Fibroblast of mammary gland (primary cell): ENCODE results near the gene TRMT1.

Source experiments
- DNase-seq: peaks from one replicate; pipeline ENCODE4 v3.0.0-alpha.2; 2010; ENCODE audit warnings: low read depth
- H3K4me3 ChIP-seq: 2 replicates; pipeline ENCODE4 v1.5.1; 2011; ENCODE audit warnings: low read depth, mild to moderate bottlenecking, low read length, moderate library complexity; ENCODE audit not compliant: control insufficient read depth
- TF ChIP-seq, protein P1 (sequence below): conservative IDR thresholded peaks from 2 replicates; pipeline ENCODE4 v1.5.1; 2011; ENCODE audit warnings: low read depth, low read length, inconsistent platforms; ENCODE audit not compliant: control insufficient read depth, insufficient read depth

Gene TRMT1

DNA sequence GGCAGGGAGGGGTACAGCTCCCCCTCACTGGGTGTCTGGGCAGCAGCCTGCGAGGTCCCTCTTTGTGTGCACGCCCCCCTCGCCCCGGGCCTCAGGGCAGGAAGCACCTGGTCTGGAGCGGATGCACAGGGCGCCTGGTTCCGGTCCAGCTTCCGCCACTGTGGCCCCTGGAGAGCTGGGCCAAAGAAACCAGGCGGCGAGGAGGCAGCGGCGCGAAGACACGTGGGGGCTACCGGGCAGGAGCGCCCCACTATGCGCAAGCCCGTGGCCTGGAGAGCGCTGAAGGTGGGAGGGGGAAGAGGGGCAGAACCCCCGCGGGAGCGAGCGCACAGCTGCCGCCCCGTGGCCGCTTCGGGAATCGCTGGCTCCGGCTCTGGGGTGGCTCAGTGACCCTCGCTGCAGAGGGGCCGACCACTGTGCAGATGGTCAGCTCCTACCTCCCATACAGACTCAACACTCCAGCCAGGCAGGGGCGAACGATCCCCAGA, 12.1 kb downstream of the TRMT1 start:
- TF ChIP-seq, protein P1, sequence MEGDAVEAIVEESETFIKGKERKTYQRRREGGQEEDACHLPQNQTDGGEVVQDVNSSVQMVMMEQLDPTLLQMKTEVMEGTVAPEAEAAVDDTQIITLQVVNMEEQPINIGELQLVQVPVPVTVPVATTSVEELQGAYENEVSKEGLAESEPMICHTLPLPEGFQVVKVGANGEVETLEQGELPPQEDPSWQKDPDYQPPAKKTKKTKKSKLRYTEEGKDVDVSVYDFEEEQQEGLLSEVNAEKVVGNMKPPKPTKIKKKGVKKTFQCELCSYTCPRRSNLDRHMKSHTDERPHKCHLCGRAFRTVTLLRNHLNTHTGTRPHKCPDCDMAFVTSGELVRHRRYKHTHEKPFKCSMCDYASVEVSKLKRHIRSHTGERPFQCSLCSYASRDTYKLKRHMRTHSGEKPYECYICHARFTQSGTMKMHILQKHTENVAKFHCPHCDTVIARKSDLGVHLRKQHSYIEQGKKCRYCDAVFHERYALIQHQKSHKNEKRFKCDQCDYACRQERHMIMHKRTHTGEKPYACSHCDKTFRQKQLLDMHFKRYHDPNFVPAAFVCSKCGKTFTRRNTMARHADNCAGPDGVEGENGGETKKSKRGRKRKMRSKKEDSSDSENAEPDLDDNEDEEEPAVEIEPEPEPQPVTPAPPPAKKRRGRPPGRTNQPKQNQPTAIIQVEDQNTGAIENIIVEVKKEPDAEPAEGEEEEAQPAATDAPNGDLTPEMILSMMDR, result peak; percentile 57
- DNase-seq, result no peak
- no peak overlapping the region for H3K4me3 ChIP-seq

DNA sequence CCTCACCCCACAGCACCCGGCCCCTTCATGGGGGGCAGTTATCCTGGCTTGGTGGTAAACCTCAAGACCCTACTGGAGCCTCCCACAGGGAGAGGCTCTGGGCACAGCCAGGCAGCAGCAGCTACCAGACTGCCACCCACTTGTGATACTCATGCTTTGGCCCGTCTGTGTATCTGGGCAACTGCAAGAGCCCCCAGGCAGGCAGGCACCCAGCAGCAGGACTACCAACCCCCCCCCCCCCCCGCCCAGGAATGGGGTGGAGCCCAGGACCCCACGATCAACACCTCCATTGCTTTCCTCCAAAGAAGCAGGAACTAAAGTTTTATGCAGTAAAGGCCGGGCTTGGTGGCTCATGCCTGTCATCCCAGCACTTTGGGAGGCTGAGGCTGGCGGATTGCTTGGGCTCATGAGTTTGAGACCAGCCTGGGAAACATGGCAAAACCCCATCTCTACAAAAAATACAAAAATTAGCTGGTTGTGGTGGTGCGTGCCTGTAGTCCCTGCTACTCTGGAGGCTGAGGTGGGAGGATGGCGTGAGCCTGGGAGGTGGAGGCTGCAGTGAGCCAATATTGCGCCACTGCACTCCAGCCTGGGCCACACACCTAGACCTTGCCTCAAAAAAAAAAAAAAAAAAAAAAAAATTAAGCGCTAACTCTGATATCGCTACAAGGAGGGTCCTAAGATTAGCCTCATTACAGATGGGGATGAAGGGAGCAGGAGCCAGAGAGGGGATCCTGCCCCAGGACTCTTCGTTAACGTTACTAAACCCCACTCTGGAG, 12.8 kb downstream of the TRMT1 start:
- no peak overlapping the region for H3K4me3 ChIP-seq
- DNase-seq, result no peak
- TF ChIP-seq, protein P1, result no peak

DNA sequence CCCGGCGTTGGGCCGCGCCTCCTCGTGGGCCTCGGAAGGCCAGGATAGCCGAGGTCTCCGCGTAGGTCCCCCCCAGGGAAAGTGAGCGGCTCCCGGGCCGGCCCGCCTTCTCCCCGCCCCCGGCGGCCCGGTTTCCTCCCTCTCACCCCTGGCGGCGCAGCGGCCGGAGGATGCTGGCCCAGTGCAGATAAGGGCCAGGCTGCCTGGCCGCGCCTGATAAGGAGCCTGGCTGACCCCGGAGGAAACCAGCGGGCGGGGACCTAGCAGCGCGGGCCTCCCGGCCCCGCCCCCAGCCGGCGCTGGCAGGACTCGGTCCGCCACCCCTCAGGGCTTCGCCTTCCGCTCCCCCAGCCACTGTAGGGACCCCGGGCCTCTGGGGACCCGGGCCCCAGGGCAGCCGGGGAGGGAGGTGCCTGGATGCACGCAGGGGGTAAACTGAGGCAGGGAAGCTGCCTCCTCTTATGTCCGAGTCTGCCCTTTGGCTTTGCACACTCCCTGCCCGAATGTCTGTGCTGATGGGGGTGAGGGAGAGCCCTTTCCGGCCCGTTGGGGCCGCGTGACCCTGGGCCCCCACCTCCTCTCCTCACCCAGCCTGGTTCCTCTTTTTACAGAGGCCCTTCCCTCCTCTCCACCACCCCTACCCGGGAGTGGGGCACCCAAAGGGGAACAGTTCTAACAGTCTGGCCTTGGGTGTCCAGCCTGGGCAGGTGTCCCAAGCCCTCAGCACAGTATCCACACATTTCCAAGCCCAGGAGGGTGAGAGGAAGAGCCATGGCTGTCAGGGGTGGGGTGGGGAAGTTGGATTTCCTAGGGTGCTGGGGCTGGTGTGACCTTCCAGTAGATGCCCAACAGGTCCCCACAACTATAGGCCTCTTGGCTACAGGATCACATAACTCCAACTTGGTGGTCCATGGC, 13.6 kb downstream of the TRMT1 start, which contains the start of gene LYL1:
LYL1 (minus strand) TSS at position 193 of the 915 bp plus-strand sequence. CDS start 1,687 bp downstream, outside the sequence.
- no peak for DNase-seq
- TF ChIP-seq, protein P1, result no peak
- peak within 1 kb of the TSS; percentile 6 for H3K4me3 ChIP-seq

DNA sequence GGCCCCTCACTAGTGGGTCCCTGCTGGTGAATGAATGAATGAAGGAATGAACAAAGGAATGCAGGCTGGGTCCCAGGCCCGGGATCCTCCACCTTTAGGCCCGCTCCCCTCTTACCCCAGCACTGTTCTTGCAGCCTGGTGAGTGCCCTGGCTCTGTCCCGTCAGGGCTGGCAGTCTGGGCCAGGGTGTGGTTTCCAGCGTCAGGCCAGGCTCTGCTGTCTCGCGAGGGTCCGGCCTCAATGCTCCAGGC, 14.2 kb downstream of the TRMT1 start:
- DNase-seq, result peak; percentile 51
- peak overlapping the region; percentile 6 for H3K4me3 ChIP-seq
- TF ChIP-seq, protein P1, result no peak

DNA sequence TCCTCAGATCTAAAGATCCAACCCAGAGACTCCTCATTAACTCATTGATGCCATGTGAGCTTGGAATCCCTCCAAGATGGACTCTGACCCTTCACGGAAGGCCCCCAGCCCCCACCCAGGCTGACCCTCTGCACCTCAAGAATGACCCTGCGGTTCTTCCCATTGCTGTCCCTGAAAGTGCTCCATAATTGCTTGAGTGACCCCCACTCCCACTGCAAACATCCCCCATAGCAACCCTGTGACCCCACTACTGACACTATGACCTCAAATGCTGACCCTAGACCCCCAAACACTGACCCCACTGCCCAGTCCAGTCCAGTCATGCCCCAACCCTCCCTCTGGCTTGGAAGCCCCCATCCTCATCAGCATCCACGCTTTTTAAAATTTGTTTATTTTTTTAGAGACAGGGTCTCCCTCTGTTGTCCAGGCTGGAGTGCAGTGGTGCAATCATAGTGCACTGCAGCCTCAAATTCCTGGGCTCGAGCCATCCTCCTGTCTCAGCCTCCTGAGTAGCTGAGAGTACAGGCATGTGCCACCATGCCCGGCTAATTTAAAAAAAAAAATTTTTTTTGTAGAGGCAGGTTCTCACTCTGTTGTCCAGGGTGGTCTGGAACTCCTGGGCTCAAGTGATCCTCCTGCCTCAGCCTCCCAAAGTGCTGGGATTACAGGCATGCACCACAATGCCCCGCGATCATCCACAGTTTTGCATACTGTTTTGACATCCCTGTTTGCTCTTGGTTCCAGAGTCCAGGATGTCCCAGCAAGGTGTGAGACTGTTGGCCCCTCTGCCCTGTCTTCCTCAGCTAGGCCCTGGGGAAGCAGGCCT, 14.7 kb downstream of the TRMT1 start:
- no peak for DNase-seq
- no peak overlapping the region for H3K4me3 ChIP-seq
- TF ChIP-seq, protein P1, result no peak

DNA sequence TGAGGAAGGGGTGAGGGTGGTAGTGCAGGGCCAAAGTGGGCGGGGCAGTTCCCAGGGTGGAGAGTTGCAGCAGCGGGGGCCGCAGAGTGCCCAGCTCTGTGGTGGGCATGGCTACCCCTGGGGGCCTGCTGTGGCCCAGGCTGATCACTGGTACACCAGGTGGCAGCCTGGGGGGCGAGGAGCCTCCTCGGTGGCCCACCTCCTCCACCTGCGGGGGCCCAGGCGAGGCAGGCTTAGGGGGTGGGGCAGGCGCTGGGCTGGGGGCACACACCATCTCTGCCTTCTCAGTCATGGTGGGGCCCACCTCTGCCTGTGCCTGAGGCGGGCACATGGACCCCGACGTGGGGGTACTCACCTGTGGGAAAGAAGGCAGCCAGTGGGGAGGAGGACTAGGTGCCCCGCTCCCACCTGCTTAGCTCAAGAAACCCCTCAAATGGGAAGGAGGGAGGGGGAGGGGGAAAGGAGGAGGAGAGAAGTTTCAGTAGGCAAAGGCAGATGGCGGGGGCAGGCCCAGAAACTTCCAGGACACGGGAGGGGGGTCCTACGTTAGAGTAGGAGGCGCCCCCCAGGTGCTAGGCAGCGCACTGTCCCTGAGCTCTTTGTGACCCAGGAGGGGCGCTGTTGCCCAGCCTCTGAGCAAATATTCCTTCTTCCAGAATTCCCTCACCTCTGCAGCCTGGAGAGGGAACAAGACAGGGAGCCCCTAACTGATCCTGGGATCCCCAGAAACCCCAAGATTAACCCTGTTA, 15.5 kb downstream of the TRMT1 start:
- H3K4me3 ChIP-seq, result no peak overlapping the region
- no peak for DNase-seq

More for the DNA sequence above, 15.5 kb downstream of the TRMT1 start:
- TF ChIP-seq, protein P1, result peak; percentile 24
